HG03469 (cell line): Measurements from ENCODE around the gene ZNF618.

Experiments
- ATAC-seq: cut with Tn5 transposase; IDR thresholded peaks from one replicate; pipeline ENCODE4 v1.9.1; 2021; ENCODE audit warnings: mild to moderate bottlenecking, moderate library complexity, moderate number of reproducible peaks; ENCODE audit not compliant: unreplicated experiment

The ZNF618 gene, protein sequence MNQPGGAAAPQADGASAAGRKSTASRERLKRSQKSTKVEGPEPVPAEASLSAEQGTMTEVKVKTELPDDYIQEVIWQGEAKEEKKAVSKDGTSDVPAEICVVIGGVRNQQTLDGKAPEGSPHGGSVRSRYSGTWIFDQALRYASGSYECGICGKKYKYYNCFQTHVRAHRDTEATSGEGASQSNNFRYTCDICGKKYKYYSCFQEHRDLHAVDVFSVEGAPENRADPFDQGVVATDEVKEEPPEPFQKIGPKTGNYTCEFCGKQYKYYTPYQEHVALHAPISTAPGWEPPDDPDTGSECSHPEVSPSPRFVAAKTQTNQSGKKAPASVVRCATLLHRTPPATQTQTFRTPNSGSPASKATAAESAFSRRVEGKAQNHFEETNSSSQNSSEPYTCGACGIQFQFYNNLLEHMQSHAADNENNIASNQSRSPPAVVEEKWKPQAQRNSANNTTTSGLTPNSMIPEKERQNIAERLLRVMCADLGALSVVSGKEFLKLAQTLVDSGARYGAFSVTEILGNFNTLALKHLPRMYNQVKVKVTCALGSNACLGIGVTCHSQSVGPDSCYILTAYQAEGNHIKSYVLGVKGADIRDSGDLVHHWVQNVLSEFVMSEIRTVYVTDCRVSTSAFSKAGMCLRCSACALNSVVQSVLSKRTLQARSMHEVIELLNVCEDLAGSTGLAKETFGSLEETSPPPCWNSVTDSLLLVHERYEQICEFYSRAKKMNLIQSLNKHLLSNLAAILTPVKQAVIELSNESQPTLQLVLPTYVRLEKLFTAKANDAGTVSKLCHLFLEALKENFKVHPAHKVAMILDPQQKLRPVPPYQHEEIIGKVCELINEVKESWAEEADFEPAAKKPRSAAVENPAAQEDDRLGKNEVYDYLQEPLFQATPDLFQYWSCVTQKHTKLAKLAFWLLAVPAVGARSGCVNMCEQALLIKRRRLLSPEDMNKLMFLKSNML

DNA sequence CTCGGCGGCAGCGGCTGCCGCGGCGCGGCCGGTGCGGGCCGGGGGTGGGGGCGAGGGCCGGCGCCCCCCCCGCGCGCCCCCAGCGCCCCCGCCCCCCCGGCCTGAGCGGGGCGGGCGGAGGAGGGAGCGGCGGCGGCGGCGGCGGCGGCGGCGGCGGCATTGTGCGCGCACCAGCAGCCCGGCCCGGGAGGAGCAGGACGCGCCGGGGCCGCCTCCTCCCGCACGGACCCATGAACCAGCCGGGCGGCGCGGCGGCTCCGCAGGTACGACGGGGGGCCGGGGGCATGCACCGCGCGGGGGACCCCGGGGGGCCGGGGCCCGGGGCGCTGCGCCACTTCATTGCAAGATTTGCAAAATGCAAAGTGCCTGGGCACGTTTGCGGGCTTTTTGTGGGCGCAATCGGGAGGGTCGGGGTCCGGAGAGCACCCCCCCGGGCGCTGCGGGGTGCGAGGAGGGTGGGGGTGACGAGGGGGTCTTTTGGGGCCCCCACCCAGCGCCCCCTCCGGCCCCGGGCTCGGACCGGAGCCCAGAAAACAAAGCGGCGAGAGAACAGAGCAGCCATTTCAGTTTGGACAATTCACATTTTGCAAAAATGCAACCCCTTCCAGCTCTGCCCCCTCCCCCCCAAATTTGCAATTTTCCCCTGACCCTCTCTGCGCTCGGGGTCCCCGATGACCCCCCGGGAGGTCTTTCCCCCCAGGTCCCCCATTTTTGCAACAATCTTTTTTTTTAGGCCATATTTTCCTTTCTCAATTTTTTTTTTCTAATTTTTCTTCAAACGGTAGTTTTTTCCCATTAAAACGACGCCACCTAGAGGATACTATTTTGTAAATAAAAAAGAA is at the start of gene ZNF618:
TSS of gene ZNF618 (plus strand) at position 159 of the 842 bp plus-strand sequence. CDS start at position 231, 72 bp downstream.
- ATAC-seq: no peak

DNA sequence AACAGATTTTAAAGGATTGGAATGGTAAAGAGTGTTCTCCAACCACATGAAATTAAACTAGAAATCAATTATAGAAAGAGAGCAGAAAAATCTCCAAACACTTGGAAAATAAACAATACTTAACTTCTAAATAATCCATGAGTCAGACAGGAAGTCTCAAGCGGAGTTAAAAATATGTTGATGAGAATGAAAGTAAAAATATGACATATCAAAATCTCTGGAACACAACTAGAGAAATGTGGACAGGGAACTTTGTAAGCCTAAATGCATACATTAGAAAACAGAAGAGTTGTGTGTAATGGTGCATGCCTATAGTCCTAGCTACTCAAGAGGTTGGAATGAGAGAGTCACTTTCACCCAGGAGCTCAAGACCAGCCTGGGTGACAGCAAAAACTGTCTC is 47.9 kb upstream of the ZNF618 start:
- no peak for ATAC-seq

DNA sequence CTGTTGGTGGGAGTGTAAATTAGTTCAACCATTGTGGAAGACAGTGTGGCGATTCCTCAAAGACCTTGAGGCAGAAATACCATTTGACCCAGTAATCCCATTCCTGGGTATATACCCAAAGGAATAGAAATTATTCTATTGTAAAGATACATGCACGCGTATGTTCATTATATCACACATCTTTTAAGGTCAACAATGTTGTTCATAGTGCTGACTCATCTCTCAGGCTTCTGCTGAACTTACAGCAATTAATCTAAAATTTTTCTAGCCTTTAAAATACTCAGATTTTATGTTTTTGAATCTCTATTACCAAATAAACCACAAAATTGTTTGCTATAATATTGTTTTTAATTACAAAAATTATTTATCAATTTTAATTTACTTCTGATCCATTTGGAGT is 38.8 kb upstream of the ZNF618 start:
- ATAC-seq: no peak

DNA sequence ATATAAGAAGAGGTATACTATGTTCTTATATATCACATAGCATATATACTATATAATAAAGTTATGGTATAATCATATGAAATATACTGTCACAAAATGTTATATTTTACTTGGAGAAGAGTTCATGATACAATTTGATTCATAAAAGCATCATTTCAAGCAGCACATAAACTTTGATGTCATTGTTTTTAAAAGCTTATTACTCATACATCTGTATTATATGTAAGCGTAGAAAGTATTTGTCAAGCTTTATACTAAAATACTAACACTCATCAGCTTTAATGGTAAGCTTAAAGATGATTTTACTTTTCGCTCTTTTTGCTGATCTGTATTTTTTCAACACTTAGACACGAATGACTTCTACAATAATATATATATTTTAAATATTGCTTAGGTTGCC is 34.0 kb upstream of the ZNF618 start:
- ATAC-seq: no peak

DNA sequence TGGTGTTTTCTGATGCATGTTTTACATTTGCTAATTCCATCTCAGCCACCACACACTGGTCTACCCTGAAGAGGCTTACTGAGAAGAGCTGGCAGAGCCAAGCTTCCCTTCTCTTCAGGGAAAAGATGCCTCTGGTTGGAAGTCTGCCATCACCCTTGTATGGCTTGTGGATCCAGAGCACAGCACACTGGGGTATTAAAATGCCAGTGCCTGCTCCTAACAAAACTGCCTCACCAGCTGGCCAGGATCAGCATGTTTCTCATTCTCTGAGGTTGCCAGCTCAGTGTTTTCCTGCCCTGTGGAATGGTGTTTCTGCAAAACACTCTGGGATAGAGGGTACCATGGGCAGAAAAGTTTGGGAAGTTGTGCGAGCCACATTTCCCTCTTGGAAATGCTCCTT is 31.6 kb upstream of the ZNF618 start:
- ATAC-seq: no peak

DNA sequence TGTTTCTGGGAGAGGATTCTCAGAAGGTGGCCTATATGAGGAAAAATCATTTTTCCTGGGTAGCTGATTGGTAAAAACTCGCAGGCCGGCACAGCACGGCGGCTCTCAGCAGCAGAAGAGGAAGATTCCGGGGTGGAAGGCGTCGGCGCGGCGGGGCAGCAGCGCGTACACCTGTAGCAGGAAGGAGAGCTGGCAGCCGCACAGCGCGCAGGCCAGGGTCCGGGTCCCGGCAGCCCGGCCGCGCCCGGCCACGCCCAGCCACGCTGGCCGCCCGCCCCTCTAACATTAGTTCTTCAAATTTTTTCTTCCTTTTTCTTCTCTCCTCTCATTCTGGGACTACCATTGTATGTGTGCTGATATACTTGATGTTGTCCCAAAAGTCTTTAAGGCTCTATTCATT is 24.8 kb upstream of the ZNF618 start:
- no peak for ATAC-seq

DNA sequence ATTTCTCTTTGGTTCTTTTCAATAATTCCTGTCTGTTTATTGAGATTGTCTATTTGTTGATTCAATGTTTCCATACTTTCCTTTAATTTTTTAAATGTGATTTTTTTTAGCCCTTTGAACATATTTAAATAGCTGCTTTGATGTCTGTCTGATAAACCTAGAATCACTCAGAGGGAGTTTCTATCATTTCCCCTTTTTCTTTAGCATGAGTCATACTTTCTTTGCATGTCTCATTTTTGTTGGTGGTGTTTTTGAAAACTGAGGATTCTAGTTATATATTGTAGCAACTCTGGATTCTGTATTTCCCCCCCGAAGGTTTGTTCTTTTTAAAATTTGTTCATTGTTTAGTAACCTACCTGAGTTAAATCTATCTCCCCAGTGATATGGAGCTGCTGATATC is 24.2 kb upstream of the ZNF618 start:
- no peak for ATAC-seq

DNA sequence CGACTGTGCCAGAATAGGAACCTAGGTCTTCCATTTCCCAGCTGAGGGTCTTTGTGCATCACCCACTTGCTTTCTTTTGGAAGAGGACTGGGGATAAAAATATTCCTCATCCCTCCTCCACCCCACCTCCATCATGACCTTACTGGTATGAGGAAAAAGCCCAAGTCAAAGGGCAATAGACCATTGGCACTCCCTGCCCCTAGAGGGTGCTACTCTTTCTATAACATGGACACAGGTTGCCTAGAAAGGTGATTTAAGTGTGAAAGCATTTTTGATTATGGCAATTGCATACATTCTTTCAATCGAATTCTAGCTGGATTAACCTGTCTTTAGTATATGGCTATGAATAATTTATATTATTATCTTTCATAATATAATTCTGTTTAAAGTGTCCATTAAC is 22.8 kb upstream of the ZNF618 start:
- no peak for ATAC-seq

DNA sequence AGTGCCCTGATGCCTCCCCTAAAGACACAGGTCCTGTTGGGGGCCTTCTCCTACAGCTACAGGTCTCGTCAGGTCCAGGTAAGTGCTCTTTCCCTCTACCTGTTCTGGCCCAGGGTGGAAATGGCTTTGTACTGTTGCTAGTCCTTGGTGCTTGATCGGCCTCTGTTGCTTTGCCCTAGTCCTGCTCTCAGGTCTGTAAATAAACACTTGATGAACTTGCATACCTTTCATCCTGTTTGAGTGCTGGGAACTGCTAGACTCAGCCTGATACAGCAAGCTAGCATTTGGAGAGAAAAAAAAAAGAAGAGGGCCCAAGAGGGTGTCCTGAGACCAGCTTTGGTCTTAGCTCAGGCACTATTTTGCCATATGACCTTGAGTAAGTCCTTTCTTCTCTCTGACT is 21.8 kb upstream of the ZNF618 start:
- no peak for ATAC-seq

DNA sequence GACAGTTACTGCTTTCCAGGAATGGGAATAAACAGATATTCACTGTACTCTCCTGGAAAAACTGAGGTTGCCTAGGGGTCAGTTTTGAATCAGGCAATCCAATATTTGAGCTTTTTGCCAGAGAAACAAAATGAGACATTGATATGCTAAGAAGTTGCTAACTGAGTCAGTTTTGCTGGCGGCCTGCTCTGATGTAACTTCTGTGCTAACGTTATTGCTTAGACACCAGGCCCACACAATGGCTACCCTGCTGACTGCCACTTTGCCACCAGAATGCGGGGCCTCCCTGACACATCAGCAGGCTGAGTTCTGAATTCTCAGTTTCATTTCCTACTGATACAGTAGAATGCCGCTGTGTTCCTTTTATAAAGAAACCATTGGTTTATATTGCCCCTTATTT is 18.2 kb upstream of the ZNF618 start:
- ATAC-seq: peak; percentile 46

DNA sequence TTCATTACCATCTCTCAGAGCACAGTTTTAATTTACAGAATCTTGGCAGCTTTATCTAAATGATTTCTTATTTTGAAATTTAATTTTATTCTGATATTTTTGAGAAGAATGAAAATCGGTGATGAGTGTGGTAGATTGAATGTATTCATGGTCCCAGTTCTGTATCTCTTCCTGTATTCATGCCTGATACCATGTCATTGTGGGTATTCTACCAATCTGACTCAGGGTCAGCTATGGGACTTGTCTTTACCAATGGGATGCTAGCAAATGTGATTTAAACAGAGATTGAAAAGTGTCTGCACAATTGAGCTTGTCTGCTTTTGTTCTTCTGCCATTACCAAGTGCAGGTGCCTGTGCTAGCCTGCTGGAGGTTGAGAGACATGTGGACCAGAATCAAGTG is 17.8 kb upstream of the ZNF618 start:
- ATAC-seq: no peak

DNA sequence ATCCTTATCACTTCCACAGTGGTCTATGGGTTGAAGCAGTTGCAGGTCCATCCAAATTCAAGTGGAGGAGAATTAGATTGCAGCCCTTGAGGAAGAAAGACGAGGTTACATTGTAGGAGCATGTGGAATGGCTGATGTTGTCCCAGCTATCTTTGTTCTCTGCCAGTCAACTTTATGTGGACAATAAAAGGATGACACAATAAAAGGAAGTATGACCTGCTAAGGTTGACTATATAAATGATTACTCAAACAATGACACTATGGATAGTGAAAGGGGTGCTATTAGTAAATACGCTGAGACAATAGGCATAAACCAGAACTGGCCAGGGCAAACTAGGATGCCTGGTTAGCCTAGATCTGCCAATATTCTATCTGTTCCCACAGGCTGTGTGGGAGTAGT is 12.8 kb upstream of the ZNF618 start:
- no peak for ATAC-seq

DNA sequence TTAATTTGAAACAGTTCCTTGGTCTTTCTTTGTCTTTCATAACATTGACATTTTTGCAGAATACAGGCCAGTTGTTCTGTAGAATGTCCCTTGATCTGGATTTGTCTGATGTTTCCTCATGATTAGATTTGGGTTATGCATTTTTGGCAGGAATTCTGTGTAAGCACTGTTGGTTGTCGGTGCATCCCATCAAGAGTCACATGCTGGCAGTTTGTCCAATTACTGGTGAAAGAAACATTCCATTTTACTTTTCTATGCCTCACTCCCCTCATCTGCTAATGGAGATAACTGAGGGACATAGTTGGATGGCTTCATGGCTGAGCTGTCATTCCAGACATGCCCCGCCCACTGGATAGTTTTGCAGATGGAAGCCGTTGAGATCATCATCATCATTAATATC is 7.6 kb upstream of the ZNF618 start:
- no peak for ATAC-seq

DNA sequence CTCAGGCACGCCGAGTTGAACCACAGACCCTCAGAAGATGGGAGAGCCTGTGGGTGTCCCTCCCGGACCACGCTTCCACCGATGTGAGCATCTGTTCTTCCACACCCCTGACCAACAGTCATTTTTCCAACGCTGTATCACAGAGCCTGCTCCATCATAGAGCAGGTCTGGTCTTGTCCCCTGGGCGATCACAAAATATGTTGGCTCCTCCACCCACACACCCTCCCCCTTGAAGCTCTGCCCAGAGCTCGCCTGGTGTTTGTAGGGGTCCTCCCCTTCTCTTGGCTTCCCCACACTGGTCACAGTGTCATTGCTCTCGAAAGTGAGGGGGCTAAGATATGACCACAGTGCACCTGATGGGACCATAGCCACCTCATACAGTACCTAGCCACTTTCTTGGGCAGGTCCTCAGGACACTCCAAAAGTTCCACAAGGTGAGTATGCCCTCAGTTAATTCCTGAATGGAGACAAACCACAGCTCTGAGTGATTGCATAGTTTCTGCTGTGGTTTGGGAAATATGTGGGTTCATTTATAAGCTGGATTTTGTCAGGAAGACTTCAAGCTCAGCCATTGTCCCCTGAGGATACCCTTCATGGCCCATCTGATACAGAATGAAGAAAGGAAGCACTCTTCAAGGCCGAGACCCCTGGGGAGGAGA is 3.5 kb upstream of the ZNF618 start:
- ATAC-seq: no peak

DNA sequence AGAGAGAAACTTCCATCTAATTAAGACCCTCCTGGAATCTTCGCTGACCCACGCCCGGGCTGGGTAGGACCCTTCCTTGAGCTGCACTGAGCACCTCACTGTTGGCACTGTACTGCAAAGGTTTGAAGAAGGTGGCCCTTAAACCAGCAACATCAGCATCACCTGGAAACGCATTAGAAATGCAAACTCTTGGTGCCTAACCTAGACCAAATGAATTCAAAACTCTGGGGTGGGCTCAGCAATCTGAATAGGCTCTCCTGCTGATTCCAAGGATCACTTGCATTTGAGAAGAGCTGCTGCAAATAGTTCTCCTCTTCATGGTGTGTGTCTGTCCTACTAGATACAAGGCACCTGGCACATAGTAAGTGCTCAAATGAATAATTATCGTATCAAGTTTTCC is 2.7 kb upstream of the ZNF618 start:
- ATAC-seq: no peak

DNA sequence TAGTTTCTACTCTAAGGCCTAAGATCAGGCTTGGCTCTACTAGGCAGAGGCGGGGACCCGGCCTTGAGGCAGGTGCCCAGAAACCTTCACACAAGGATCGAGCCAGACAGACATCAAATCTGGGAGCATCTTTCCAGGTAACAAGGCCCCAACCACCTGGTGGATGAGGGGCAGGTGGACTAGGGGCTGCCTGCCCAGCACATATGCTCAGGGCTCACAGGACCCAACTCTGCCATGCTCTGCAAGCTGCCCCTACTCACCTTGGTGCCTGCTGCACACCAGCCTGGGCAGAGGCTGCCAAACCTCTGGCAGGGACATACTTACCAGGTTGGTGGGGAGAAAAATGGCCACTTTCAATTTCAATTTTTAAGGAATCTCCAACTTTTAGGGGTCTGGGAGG is 2.2 kb upstream of the ZNF618 start:
- no peak for ATAC-seq

DNA sequence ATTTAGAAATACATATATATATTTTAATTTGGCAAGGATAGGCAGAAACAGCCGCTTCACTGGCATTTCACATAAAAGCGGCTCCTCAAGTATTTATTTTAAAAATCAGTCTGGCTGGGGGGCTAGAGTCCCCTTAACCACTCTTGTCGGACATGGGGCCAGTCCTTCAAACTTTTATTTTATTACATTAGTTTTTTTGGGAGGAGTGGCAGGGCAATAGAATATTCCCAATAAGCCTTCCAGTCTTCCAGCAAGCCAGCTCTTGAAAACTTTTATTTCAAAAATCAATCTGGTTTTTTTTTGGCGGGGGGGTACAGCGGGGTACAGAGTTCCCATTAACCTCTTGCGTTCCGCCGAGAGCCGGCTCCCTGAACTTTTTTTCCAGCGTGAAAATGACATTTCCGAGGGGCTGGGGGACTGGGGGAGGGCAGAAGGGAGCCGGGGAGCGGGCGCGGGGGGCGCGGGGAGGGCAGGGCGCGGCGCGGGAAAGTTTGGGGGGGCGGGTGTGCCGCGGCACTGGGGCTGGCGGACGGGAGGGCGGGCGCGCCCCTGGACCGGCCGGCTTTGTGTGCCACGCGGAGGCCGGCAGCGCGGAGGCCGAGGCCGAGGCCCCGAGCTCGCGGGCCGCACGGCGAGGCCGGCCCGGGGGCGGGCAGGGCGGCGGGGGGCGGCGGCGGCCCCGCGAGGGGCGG is 504 bp upstream of the ZNF618 start:
- no peak for ATAC-seq

DNA sequence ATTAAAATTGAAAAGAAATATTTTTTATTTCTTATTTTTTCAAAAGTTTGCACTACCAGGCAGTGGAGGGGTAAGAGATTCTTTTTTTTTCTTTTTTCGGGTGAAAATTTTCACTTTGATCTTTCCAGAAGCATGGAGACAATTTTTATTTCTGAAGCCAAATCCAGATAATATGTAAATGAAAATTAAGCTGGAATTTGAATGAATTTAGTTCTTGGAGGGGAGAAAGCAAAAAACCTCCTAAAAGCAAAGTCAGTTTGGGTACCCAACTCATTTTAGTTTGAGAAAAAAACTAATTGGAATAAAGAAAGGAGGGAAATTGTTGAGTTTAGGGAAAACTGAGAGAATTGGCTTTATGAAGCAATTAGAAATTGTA is 872 bp downstream of the ZNF618 start:
- no peak for ATAC-seq

DNA sequence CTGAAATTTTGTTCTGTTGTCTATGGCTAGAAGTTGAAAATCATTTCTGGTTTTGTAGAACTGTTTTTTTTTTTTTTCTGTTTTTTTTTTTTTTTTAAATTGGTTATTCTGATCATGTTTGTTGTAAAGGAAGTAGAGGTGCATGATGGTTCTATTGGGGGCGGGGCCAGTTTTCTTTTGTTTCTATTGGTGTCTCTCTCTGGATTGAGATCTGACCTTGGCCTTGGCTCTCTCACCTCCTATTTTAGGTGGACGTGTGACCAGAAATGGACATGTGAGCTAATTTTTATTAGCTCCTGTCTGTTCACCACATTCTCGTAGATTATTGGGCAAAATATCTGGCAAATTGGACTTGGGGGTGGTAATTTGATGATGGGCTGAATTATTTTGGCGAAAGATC is 3.2 kb downstream of the ZNF618 start:
- ATAC-seq: no peak

DNA sequence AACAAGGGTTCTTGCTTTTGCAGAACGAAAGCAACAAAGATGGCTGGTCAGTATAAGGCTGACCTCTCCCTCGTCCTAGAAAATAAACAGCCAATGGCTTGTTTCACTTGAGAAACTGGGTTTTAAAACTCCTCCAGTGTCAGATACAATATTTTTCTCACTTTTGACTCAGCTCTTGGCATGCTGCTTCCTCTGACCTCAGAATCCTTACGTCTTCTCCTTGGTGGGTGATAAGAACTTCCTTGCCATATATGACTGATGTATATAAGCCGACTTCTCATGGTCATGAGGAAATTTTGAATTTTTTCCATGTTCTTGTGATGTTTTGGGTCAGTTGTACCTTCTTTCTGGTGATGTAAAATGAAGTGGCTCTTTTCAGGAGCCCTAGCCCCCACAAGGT is 3.8 kb downstream of the ZNF618 start:
- no peak for ATAC-seq
